IPS DF 4.7 (cell line): Measurements from ENCODE around the gene EDRF1.

Experiments
- DNase-seq: peaks from one replicate; pipeline ENCODE4 v3.0.0-alpha.2; 2013; ENCODE audit warnings: low spot score; ENCODE audit errors: extremely low read depth

Gene EDRF1

GRCh38 chr10:125785791-125786190 lies 66.3 kb downstream of the EDRF1 start:
- DNase-seq = no peak

DNA sequence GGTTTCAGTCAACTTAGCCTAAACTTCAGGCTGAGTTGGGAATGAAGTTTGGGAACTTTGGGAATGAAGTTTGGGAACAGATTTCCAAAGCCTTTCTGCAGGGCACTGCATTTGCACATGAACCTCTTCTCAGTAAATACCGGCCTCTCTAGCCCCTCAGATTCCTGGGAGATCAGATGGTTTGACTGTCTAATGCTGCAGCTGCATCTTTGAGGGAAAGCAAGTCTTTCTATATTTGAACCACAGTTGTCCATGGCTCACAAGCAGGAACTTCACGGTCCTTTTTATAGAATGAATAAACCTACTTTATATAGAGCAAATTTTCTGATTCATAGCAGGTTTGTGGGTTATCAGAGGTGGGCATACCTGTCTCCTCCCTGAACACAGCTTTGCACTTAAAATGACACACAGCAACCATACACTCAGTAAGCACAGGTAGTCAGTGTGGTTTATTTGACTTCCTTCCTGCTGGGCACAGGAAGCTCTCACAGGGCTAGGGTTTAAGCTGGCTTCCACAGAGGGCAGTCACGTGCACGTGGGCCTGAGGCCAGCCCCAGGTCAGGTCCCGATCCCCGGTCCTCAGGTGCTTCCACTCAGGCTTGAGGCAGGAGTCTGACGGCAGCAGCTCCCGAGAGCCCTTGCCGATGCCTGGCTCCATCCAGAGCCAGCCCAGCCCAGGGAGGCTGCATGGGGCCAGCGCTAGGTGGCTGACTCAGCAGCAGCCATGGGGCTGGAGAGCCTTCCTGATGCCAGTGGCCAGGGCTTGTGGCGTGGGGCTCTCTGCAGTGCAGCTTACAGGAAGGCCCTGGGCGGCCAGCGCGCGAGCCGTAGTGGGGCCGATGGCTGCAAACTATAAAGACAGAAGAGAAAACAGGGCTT lies 68.9 kb downstream of the EDRF1 start:
- DNase-seq = no peak

DNA sequence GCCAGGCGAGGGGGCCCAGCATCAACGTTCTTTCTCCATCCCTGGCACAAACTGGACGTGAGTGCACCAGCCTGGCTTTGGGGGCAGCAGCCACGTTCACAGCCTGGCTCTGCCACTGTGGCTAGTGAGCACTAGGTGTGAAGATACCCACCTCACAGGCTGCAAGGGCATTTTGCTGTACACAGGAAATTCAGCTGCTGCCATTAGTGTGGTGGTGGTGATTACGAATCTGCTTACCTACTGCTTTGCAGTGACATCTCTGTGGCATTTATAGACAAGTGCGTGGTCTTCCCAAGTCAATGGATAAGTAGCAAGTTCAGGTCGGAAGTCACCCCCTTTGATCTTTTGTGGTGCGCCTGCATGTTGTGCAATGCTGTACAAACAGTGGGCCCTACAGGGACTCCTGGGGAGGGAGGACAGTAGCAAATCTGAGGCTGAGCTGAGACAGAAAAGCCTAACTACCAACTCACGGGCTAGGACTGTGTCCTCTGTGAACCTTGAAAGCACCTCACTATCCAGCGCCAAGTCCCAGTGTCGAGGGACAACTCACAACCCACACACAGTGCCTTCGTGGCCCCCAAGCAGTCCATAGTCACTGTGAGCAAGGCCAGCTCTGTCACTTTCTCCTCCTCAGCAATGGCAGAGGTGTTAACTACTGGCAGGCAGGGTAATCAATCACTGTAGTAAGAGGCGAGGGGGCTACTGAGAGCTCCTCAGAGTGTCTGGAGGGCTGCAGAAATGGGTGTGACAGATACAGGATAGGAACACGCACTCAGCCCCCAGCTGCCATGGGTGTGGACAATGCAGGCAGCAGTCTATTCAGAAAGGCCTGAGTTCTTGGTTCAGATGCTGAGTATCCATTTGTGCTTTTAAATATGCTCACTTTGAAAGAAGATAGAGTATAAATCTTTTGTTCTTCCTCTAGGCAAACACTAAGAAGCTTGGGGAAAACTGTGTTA lies 73.1 kb downstream of the EDRF1 start:
- DNase-seq = no peak

- no peak for DNase-seq
Observed at GRCh38 chr10:125795128-125795527, 75.6 kb downstream of the EDRF1 start.

DNA sequence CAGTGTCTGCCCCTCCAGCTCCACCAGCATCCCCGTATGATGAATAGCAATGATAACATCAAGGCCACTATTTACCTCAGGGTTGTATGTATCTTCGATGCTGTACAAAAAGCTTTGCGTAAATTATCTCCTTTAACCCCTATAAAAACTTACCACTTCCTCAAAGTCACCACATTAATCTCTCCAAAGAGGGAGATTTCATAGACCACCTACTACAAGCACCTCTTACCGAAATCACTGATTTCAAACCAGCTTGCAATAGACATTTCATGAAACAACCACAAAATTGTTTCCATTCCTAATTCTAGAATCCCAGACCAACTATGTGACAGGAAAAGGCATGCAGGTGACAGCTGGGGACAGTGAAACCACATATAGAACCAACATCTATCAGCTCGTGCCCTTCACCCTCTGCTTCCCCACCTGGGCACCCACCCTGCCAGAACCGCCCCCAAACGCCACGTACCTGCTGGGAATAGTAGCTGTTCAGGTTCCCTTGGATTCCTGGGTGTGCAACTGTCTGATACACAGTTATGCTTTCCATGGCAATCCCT lies 76.2 kb downstream of the EDRF1 start:
- no peak for DNase-seq

DNA sequence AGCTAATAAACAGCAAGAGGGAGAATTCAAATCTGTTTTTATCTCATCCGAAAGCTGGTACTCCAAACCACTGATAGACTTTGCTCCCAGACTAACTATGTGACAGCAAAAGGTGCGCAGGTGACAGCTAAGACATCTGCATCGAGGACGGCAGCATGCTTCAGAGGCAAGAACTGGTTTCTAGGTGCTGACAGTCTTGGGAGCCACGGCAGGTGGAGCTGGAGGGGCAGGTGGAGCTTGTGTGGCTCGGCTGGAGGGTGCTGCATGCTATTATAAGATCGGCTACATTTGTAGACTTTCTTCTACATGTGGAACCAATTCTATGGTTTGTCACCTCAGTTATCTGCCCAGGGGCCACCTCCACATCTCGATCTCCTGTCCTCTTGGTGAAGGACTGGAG lies 77.9 kb downstream of the EDRF1 start:
- no peak for DNase-seq

DNA sequence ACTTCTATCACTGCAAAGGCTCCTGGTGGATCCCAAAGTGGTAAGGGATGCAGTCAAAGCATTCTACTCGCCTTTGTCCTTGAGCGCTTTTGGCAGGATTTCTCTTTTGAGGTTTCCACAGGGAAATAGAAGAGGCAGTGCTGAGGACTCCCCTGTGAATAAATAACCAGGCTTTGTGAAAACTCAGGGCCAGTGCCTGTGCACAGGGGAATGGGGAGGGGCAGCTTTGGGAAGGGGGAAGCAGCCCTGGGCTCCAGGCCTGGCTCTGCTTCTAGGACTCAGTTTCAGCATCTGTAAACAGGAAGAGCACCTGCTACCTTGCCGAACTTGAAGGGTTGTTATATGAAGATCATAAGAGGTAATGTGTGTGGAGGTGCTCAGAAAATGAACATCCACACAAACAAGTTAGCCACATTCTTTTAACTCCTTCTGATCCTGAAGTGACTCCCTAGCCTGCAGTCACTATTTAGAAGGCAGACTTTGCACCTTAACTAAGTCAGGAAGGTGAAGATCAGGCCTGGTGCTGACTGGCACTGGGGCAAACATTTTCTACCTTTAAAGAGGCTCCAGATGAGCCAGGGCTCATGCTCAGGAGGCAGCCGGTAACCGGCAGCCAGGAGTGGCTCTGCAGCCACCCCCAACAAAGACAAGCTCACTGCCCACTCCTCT lies 78.6 kb downstream of the EDRF1 start:
- DNase-seq = no peak

DNA sequence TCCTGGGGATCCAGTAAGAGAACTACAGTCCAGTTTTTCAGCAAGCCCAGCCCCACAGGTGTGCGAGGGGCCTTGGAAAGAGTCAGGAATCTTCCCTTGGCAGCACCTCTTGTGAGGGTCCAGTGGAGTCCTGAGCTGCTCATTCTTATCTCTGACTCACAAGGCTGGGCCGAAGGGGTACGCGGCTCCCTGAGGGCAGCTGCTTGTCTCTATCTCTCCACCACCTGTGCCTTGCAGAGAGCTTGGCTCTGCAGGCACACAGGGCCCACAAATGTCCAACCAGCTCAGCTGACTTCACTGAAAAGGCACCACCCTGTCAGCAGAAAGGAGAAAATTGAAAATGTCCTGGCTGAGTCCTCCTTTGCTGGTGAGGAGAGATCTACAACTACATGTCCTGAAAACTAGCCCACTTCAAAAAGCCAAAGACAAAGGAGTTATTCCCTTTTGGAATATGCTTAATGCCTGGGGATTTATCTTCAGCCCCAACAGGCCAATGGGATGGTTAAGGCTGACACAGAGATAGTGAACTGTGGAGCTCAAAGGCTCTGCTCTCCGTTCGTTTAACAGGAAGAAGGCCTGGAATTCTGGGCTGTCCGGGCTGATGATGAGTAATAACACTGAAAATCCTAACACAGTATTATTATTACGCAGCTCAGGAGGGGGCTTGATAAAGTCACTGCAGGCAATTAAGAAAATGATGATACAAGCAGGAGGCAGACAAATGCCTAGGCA lies 80.1 kb downstream of the EDRF1 start:
- DNase-seq = no peak

- DNase-seq = no peak
Observed at GRCh38 chr10:125801574-125801973, 82.1 kb downstream of the EDRF1 start.

GRCh38 chr10:125802131-125802530 lies 82.6 kb downstream of the EDRF1 start:
- DNase-seq = no peak

- DNase-seq = no peak
Observed at GRCh38 chr10:125802739-125803138, 83.2 kb downstream of the EDRF1 start.

DNA sequence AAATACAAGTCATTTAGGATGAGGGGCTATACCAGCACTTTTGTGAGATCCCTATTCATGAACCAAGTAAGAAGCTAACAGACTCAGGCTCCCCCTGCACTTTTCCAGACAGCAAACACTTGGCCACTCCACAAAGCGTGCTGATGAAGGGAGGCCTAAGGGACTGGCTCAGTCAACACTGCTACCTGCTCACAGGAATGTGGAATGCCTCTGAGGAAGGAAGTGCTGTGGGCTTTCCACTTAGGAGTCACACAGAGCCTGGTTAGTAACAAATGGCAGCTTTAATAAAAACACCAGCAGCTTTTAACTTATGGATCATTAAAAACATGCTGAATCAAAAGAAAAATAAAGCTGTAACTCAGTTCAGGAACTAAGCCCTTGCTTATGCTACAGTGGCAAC lies 88.5 kb downstream of the EDRF1 start:
- no peak for DNase-seq

DNA sequence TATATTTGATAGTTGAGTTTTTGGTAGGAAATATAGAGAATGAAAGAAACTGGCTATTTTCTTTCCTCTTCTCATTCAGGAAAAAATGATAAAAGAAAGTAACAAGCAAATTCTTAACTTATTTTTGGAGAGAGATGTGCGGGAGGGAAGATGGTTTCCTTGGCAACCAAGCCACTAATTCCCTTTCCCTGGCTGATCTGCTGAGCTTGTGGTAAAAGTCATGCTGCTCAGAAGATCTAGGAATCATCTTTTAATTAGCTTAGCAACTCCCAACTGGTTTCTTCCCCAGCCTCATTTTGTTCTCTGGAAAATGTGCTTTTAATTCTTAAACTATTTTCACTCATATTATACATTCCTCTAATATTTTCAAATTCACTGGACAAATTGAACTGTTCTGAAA lies 91.7 kb downstream of the EDRF1 start:
- DNase-seq = no peak

GRCh38 chr10:125812128-125812750 lies 92.7 kb downstream of the EDRF1 start:
- no peak for DNase-seq
